HG02981 (cell line): ENCODE results near the gene GRIK2.

ENCODE experiments used
- ATAC-seq: cut with Tn5 transposase; IDR thresholded peaks from one replicate; pipeline ENCODE4 v1.9.1; 2021; ENCODE audit warnings: mild to moderate bottlenecking, moderate library complexity; ENCODE audit not compliant: unreplicated experiment

Gene GRIK2

GRCh38 chr6:101776919-101777350, 383.4 kb downstream of the GRIK2 start:
- no peak for ATAC-seq

DNA sequence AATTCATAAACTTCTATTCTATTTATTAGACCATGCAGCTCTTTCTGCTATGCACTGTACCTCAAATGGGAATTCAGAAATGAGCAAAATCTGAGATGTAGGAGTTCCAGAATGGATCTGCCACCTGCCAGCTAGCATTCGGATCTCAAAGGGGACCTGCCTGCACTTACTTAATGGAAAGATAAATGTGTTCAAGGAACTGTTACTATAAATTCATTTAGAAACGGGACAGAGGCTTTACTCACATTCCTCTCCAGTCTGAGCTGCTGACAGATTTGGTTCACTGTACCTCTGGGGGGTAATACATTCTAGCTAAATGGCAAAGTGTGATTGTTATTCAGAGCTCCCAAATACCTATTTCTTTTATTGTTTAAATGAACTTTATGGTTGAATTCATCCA, 384.1 kb downstream of the GRIK2 start:
- ATAC-seq, result no peak

DNA sequence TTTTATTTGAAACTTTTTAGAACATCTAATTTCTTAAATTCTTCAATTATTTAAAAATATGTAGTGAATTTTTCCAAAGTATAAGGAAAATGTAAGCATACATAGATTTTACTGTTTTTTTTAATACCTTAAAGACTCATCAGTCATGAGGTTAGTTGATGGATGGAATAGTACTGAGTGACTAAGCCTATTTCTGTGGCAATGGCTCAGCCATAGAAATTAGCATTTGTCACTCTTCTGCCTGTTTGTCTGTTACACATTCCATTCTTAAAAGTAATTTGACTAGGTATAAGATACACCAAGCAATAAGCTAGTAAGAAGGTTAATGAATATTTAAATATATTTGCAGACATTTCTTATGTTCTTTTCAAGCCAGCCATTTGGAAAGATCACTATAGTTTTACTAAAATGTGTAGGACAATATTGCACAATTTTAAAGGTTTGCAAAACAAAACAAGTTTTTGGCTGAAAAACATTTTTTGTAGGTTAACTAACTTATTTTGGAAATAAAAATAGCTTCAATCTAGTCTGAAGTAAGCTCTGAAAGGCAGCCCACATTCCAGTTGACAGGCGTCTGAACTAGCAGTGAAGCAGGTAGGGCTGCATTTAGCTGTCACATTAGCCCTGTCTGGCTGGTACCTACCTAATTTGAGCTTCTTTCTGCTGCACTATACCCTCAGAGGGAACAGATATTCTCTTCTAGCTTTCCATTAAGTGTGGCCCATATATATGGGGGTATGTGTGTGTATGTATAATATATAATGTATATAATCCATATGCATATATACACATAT, 385.7 kb downstream of the GRIK2 start:
- no peak for ATAC-seq

DNA sequence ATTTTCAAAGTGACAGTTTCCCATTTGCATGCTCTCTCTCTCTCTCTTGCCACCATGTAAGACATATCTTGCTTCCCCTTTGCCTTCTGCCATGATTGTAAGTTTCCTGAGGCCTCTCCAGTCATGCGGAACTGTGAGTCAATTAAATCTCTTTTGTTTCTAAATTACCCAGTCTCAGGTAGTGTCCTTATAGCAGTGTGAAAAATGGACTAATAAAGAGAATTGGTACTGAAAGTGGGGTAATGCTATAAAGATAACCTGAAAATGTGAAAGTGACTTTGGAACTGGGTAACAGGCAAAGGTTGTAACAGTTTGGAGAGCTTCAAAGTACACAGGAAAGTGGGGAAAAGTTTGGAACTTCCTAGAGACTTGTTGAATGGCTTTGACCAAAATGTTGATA, 389.8 kb downstream of the GRIK2 start:
- ATAC-seq, result no peak

- ATAC-seq, result no peak
Observed at GRCh38 chr6:101784094-101784493, 390.6 kb downstream of the GRIK2 start.

- no peak for ATAC-seq
Observed at GRCh38 chr6:101799531-101799930, 406.0 kb downstream of the GRIK2 start.

GRCh38 chr6:101800598-101800997, 407.1 kb downstream of the GRIK2 start:
- ATAC-seq, result no peak

- ATAC-seq, result no peak
Observed at GRCh38 chr6:101803136-101803535, 409.6 kb downstream of the GRIK2 start.

DNA sequence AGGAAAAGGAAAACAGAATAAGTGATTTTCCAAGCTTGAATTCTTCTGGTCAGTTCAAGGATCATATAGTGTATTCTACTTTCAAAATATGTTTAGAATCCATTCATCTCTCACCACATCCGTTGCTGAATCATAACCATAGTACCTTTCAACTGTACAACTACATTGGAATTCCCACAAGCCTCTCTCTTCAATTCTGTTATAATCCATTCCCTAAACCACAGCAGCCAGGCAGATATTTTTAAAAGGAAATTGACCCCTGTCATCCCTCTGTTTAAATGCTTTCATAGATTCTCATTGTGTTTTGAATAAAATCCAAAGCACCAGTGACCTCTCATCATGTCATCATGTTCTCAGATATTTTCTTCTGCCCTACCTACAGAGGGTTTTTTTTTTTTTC, 412.7 kb downstream of the GRIK2 start:
- ATAC-seq, result no peak

DNA sequence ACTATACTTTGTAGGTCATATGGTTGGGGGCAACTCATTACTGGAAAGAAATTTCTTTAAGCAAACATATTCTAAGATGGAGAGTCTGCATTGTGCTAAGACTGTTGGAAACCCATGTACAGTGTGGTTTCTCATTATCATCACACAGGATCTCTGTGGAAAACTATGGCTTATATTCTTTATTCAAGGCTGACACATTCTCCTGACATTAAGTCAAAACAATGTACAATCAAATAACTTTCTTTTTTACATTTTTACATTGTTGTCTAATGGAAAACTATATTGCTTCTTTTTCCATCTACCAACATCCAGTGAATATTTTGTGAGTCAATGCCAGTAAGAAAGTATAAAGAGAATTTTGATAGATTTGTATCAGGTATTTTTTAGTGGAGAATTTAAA, 417.6 kb downstream of the GRIK2 start:
- ATAC-seq, result no peak

- no peak for ATAC-seq
Observed at GRCh38 chr6:101816716-101817115, 423.2 kb downstream of the GRIK2 start.

DNA sequence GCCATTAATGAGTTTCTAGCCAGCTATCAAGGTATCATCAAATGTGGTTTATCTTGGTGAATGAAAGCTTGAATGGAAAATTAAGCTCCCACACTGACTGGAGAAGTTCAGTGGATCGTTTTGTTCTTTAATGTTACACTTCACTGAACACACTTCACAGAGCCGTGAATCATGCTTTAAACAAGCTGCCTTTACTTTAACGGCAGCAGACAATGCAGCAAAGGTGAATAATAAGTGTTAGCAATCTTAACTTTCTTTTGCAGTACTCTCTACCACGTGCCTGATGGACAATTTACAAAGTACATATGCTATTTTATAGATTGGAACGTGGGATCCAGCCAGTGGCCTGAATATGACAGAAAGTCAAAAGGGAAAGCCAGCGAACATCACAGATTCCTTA, 424.5 kb downstream of the GRIK2 start:
- no peak for ATAC-seq

DNA sequence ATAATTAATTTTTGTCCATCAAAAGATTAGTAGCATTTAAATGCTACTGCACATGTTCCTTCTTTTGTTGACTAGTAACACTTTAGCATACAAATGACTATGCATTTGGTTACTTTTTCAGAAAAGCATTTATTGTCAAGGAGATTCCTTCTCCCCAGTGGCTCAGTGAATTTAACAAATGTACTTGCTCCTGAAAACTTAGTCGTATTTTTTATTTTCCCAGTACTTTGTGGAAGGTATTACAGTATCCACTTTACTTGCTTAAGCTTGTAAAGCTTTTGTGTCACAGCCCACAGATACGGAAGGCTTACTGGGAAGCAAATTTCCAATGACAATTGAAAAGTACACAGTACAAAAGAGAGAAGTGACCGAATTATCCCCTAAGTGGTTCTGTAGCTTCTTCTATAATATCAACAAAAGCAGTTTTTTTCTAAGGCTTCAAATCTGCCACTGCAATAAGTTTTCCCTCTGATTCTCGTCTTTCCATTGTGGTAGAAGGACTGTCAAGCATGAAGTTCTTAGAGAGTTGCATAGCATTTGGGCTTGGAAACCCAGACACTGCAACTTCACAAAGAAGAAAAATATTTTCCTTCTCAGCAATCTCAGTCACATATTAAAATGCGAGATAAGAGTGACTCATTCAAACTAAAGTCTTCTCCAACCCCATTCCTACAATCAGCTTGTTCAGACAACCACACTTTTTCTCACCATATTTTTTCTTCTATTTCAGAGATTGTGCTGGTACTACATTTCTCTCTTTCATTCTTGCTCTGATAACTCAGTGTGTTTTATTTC, 431.2 kb downstream of the GRIK2 start:
- no peak for ATAC-seq

- no peak for ATAC-seq
Observed at GRCh38 chr6:101826269-101826668, 432.8 kb downstream of the GRIK2 start.

- ATAC-seq, result no peak
Observed at GRCh38 chr6:101826678-101827077, 433.2 kb downstream of the GRIK2 start.

DNA sequence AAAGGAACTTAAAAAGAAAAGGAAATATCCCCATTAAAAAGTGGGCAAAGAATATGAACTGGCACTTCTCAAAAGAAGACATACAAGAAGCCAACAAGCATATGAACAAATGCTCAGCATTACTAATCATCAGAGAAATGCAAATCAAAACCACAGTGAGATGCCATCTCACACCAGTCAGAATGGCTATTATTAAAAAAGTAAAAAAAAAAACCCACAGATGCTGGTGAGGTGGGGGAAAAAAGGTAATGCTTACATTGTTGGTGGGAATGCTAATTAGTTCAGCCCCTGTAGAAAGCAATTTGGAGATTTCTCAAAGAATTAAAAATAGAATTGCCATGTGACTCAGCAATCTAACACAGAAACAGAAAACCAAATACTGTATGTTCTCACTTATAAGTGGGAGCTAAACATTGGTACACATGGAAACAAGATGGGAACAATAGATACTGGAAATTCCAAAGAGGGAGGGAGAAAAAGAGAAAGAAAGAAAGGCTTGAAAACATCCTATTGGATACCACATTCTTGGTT, 437.1 kb downstream of the GRIK2 start:
- ATAC-seq, result no peak

GRCh38 chr6:101832371-101832770, 438.9 kb downstream of the GRIK2 start:
- ATAC-seq, result no peak

DNA sequence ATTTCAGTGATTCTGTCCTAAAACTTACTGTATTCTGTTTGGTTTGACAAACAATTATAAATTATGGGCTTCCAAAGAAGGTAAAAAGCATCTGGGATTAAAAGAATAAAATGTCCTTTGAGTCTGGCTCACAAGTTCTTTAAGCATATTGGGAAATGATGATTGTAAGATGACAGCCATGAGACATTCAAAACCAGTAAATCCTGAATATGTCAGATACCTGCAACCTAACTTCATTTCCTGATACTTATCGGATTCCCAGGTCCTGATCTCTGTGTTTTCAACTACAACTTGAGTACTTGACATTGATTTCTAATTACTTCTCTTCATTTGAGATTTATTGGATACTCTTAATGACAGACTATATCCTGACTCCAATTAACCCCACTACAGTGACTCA, 446.6 kb downstream of the GRIK2 start:
- no peak for ATAC-seq

DNA sequence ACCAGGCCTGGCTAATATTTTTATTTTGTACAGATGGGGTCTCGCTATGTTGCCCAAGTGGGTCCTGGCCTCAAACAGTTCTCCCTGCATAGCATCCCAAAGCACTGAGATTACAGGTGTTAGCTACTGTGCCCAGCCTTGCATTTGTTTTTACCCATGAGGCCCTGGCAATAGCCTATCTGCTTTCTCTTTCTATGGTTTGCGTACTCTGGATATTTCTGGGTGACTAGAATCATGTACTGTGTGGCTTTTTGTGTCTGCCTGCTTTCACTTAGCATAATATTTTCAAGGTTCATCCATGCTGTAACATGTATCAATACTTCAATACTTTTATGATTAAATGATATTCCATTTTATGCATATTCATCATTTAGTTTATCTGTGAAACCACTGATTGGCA, 451.7 kb downstream of the GRIK2 start:
- ATAC-seq, result peak; percentile 49

DNA sequence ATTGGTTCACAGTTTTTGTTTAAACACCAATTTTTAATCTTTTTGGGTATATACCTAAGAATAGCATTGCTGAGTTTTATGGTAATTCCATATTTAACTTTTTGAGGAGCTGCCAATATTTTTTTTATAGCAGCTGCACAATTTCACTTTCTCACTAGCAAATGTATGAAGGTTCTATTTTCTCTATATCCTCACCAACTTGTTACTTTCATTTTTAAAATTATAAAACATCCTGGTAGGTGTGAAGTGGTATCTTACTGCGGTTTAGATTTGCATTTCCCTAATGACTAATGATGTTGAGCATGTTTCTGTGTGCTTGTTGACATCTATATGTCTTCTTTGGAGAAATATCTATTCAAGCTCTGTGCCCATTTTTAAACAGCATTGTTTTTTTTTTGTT, 452.1 kb downstream of the GRIK2 start:
- peak; percentile 85 for ATAC-seq

- no peak for ATAC-seq
Observed at GRCh38 chr6:101847690-101848089, 454.2 kb downstream of the GRIK2 start.

DNA sequence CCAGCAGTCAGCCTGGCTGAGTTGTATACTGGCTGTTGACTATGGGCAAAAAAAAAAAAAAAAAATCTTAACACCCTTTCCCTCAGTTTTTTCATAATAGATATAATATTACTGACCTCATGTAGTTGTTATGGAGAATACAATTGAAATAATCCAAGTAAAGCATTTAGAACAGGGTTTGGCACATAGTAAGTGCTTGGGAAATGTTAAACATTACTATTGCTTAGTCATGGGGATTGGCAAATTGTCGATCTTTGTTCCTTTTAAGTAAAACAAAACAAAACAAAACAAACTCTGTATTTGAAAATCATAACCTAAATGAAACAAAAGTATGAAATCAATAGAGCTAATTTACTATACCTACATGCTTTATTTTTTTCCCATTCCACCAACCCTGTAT, 458.4 kb downstream of the GRIK2 start:
- no peak for ATAC-seq
